Liver (tissue), 3 donors: ENCODE measurements around the gene MAPK6.

Experiments used
- JUND ChIP-seq, 2 donors: IDR thresholded peaks; 2 replicates each; pipeline ENCODE4 v1.6.1; 2016; ENCODE audit warnings: antibody characterized with exemption in 2 of 2
- RAD21 ChIP-seq, 2 donors: IDR thresholded peaks; 2 replicates each; pipeline ENCODE4 v1.6.1; 2016; ENCODE audit warnings: antibody characterized with exemption in 2 of 2, mild to moderate bottlenecking in 2 of 2
- RXRA ChIP-seq, 2 donors: IDR thresholded peaks; 2 replicates each; pipeline ENCODE4 v1.6.1; 2017 to 2018; ENCODE audit warnings: antibody characterized with exemption in 2 of 2, mild to moderate bottlenecking in 1 of 2
- TF ChIP-seq, protein P1 (sequence below): IDR thresholded peaks from 2 replicates; pipeline ENCODE4 v1.6.1; 2016; ENCODE audit warnings: antibody characterized with exemption
- TF ChIP-seq, protein P2 (sequence below): IDR thresholded peaks from 2 replicates; pipeline ENCODE4 v1.6.1; 2016; ENCODE audit warnings: antibody characterized with exemption
- TF ChIP-seq, protein P3 (sequence below): fragments of 150-350 bp; IDR thresholded peaks from 2 replicates; pipeline ENCODE4 v1.5.1; 2017; ENCODE audit warnings: improper control_type of control experiment, low read depth, low read length; ENCODE audit not compliant: missing input control
- donor health status: healthy.
- donor health status: healthy.

DNA sequence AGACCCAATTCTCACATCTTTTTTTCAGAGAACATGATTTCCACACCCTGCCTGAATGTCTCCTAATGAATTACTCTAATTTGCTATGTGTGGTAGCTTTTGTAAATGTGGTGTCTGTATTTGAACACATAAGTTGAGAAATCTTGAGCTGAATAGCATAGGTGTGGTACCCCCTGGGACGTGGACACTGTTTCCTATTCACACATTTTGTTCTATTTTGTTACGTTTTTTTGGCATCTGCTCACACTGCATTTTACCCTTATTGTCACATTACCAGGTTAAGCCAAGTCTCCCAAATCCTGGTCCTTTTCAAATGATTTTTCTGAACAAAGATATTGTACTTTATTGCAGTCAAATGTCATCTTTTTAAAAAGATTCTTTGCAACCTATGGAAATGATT lies 6.8 kb upstream of the MAPK6 start:
- TF ChIP-seq, protein P1, sequence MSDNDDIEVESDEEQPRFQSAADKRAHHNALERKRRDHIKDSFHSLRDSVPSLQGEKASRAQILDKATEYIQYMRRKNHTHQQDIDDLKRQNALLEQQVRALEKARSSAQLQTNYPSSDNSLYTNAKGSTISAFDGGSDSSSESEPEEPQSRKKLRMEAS, result no peak
- TF ChIP-seq RAD21 (IDR thresholded peaks at IDR 0.05), result no peak
- TF ChIP-seq, protein P2, sequence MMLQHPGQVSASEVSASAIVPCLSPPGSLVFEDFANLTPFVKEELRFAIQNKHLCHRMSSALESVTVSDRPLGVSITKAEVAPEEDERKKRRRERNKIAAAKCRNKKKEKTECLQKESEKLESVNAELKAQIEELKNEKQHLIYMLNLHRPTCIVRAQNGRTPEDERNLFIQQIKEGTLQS, result no peak
- TF ChIP-seq RXRA (IDR thresholded peaks at IDR 0.05), result no peak
- TF ChIP-seq JUND (IDR thresholded peaks at IDR 0.05), result no peak
- TF ChIP-seq, protein P3, sequence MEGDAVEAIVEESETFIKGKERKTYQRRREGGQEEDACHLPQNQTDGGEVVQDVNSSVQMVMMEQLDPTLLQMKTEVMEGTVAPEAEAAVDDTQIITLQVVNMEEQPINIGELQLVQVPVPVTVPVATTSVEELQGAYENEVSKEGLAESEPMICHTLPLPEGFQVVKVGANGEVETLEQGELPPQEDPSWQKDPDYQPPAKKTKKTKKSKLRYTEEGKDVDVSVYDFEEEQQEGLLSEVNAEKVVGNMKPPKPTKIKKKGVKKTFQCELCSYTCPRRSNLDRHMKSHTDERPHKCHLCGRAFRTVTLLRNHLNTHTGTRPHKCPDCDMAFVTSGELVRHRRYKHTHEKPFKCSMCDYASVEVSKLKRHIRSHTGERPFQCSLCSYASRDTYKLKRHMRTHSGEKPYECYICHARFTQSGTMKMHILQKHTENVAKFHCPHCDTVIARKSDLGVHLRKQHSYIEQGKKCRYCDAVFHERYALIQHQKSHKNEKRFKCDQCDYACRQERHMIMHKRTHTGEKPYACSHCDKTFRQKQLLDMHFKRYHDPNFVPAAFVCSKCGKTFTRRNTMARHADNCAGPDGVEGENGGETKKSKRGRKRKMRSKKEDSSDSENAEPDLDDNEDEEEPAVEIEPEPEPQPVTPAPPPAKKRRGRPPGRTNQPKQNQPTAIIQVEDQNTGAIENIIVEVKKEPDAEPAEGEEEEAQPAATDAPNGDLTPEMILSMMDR, result no peak
